HG03039 (cell line): ENCODE results near the gene USP34.

Source experiments
- ATAC-seq: cut with Tn5 transposase; IDR thresholded peaks from one replicate; pipeline ENCODE4 v1.9.1; 2021; ENCODE audit warnings: mild to moderate bottlenecking, moderate library complexity; ENCODE audit not compliant: unreplicated experiment

The USP34 gene

GRCh38 chr2:61377046-61377445, 93.8 kb downstream of the USP34 start:
- ATAC-seq: no peak

GRCh38 chr2:61376211-61376610, 94.7 kb downstream of the USP34 start:
- no peak for ATAC-seq

- ATAC-seq: no peak
Observed at GRCh38 chr2:61371027-61371426, 99.9 kb downstream of the USP34 start.

- no peak for ATAC-seq
Observed at GRCh38 chr2:61368687-61369665, 101.9 kb downstream of the USP34 start.

- ATAC-seq: no peak
Observed at GRCh38 chr2:61367177-61367576, 103.7 kb downstream of the USP34 start.

GRCh38 chr2:61363580-61363979, 107.3 kb downstream of the USP34 start:
- no peak for ATAC-seq

- no peak for ATAC-seq
Observed at GRCh38 chr2:61362873-61363272, 108.0 kb downstream of the USP34 start.

- no peak for ATAC-seq
Observed at GRCh38 chr2:61361068-61361467, 109.8 kb downstream of the USP34 start.

GRCh38 chr2:61359058-61359457, 111.8 kb downstream of the USP34 start:
- ATAC-seq: no peak

- no peak for ATAC-seq
Observed at GRCh38 chr2:61357681-61358080, 113.2 kb downstream of the USP34 start.

GRCh38 chr2:61356958-61357350, 113.9 kb downstream of the USP34 start:
- no peak for ATAC-seq

GRCh38 chr2:61356261-61356957, 114.5 kb downstream of the USP34 start:
- ATAC-seq: no peak

- ATAC-seq: no peak
Observed at GRCh38 chr2:61354543-61355197, 116.2 kb downstream of the USP34 start.

GRCh38 chr2:61353909-61354308, 117.0 kb downstream of the USP34 start:
- ATAC-seq: no peak

- no peak for ATAC-seq
Observed at GRCh38 chr2:61350777-61351176, 120.1 kb downstream of the USP34 start.

- no peak for ATAC-seq
Observed at GRCh38 chr2:61343141-61343540, 127.7 kb downstream of the USP34 start.

GRCh38 chr2:61340242-61340641, 130.6 kb downstream of the USP34 start:
- ATAC-seq: no peak

GRCh38 chr2:61338447-61338846, 132.4 kb downstream of the USP34 start:
- ATAC-seq: no peak

GRCh38 chr2:61335187-61335586, 135.7 kb downstream of the USP34 start:
- ATAC-seq: no peak

GRCh38 chr2:61334466-61334865, 136.4 kb downstream of the USP34 start:
- ATAC-seq: no peak

GRCh38 chr2:61328707-61329251, 142.1 kb downstream of the USP34 start:
- no peak for ATAC-seq
